Ovary (tissue), 9 donors: ENCODE data around the gene LPAR2. TPM values are rescaled to one million over a fixed set of nuclear protein-coding genes. Genes with fewer than 3 reads are reported as not detected.

ENCODE experiments used
- DNase-seq, 5 donors: peaks; one replicate each; pipeline ENCODE4 v3.0.0-alpha.2; 2019 to 2020
- H3K27ac ChIP-seq, 2 donors: fragments of 200-600 bp; one replicate each; pipeline versions ENCODE4 v1.5.1 to v1.8.0; 2019 to 2022
- H3K27me3 ChIP-seq: fragments of 200-600 bp; one replicate; pipeline ENCODE4 v1.8.0; 2022
- H3K36me3 ChIP-seq: fragments of 200-600 bp; sonication (generic); one replicate; pipeline ENCODE4 v1.5.1; 2019
- H3K4me1 ChIP-seq: one replicate; pipeline ENCODE4 v1.8.1; 2013; ENCODE audit warnings: mild to moderate bottlenecking, moderate library complexity; ENCODE audit not compliant: insufficient read depth
- H3K4me3 ChIP-seq: fragments of 200-600 bp; sonication (generic); one replicate; pipeline ENCODE4 v1.5.1; 2017
- H3K9me3 ChIP-seq, 2 donors: fragments of 200-600 bp in 1 of 2; sonication (generic) in 1 of 2; one replicate each; pipeline versions ENCODE4 v1.5.1 to v1.8.1; 2013 to 2019; ENCODE audit warnings: mild to moderate bottlenecking in 1 of 2, moderate library complexity in 1 of 2
- EP300 ChIP-seq: sonication (generic); formaldehyde crosslinking; IDR thresholded peaks from one replicate; pipeline ENCODE4 v1.6.1; 2017; ENCODE audit warnings: antibody characterized with exemption
- POLR2A ChIP-seq: fragments of 450-650 bp; IDR thresholded peaks from one replicate; pipeline ENCODE4 v1.6.1; 2017; ENCODE audit warnings: antibody characterized with exemption, mild to moderate bottlenecking, moderate library complexity
- WGBS, 3 donors: extraction: QIAGEN DNeasy Blood & Tissue Kit in 1 of 3; methylation state at CpG; one replicate each; pipeline versions ENCODE4 v1.1.5 to v1.1.7; 2013 to 2017; 5-methylcytosine and 5-hydroxymethylcytosine counted together
- intact Hi-C, 4 donors: fragments of 100-400 bp; cut with DNase I; formaldehyde crosslinking; loops; one replicate each; pipeline versions ENCODE4 v1.11.0 to v1.15.1; 2022 to 2023
- polyA plus RNA-seq, 2 donors: library from polyadenylated mRNA; stranded (reverse); fragments of 200-250 nt in 1 of 2; fragments of 350-450 nt in 1 of 2; fragmentation: Illumina TruSeq in 1 of 2; extraction: RNeasy Lipid Tissue Mini Kit (QIAGEN cat#74804) in 1 of 2; gene quantifications; one replicate each; pipeline ENCODE4 v1.2.3, GENCODE V29; 2013 to 2014
- total RNA-seq, 7 donors: library from RNA; depleted of rRNA in 2 of 7; stranded (reverse); fragments of >200 nt in 2 of 7; fragmentation: NEBNext Ultra II Directional in 3 of 7; extraction: Animal tissue kit (Norgen Biotek cat#: 25700) in 3 of 7; gene quantifications; one replicate each; pipeline versions ENCODE4 v1.1.0 to v1.2.4, GENCODE V29; 2016 to 2023
- TF ChIP-seq, protein P1 (sequence below), 3 donors: fragments of 450-650 bp in 2 of 3; fragments of 200-600 bp in 1 of 3; IDR thresholded peaks; one replicate each; pipeline versions ENCODE4 v1.5.1 to v1.8.0; 2016 to 2022; ENCODE audit warnings: antibody characterized with exemption in 3 of 3, mild to moderate bottlenecking in 1 of 3
- donor health status: DM: no; HTN: no; CAD: no; lungs with moderate emphysema.
- donor health status: DM: no; HTN: no; CAD: no.
- donor health status: Bipolar disorder and iron deficiency.
- donor health status: DM: yes; HTN: yes; CAD: no.
- donor health status: DM: no; HTN: no; CAD: no.
- donor health status: DM: yes; HTN: yes; CAD: no.

LPAR2 gene
- total and polyA plus RNA-seq, 9 donors: 3.2 to 17.0 (median 7.3) TPM

DNA sequence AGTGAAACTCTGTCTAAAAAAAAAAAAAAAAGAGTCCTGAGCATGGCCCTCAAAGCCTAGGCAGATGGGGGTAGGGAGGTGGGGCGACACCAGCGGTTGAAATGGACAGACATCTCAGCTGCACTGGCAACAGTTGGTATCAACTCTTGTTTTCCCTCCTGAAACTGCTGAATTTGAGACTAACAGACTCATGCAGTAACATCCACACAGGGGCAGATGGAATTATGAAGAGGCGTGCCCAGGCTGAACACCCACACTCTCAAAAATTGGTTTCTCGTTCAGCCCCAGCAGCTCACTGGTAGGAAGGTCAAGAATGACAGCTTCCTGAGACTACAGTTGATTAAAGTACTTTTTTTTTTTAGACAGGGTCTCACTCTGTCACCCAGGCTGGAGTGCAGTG is 33.6 kb downstream of the LPAR2 start:
- TF ChIP-seq, protein P1, sequence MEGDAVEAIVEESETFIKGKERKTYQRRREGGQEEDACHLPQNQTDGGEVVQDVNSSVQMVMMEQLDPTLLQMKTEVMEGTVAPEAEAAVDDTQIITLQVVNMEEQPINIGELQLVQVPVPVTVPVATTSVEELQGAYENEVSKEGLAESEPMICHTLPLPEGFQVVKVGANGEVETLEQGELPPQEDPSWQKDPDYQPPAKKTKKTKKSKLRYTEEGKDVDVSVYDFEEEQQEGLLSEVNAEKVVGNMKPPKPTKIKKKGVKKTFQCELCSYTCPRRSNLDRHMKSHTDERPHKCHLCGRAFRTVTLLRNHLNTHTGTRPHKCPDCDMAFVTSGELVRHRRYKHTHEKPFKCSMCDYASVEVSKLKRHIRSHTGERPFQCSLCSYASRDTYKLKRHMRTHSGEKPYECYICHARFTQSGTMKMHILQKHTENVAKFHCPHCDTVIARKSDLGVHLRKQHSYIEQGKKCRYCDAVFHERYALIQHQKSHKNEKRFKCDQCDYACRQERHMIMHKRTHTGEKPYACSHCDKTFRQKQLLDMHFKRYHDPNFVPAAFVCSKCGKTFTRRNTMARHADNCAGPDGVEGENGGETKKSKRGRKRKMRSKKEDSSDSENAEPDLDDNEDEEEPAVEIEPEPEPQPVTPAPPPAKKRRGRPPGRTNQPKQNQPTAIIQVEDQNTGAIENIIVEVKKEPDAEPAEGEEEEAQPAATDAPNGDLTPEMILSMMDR (IDR thresholded peaks at IDR 0.05): no peak
- no peak for TF ChIP-seq EP300
- no peak for TF ChIP-seq POLR2A
- WGBS, 3 donors: 91 to 99% (median 94%) methylated on average over 4 of the region's 4 CpGs
- no peak overlapping the region for H3K4me3 ChIP-seq
- intact Hi-C loops: no loop called here
- no peaks in the 10 kb centered on the region for H3K36me3 ChIP-seq
- no peaks in the 10 kb centered on the region for H3K9me3 ChIP-seq
- H3K4me1 ChIP-seq: no peaks in the 10 kb centered on the region
- DNase-seq: no peak
- no peak overlapping the region for H3K27ac ChIP-seq
- no peaks in the 10 kb centered on the region for H3K27me3 ChIP-seq

DNA sequence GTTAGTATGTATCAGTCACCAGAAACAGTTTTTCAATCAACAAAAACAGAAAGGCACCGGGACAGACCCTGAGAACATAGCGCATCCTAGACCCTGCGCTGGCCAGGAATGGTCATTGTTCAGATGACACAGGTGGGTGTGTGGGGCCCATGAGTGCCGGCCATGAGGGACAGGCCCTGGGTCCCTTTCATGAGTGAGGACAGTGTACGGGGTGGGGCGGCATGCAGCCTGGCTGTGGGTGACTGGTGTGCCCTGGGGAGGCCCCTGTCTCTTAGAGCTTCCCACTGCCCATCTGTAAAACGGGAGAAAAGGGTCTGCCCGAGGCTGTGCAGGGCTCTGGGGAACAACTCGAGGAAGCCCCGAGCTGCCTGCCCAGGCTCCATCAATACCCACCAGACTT is 35.3 kb downstream of the LPAR2 start:
- TF ChIP-seq POLR2A: no peak
- H3K4me1 ChIP-seq: no peaks in the 10 kb centered on the region
- no peak overlapping the region for H3K27ac ChIP-seq
- no peaks in the 10 kb centered on the region for H3K27me3 ChIP-seq
- intact Hi-C loops: no loop called here
- no peaks in the 10 kb centered on the region for H3K9me3 ChIP-seq
- DNase-seq: no peak
- H3K4me3 ChIP-seq: no peak overlapping the region
- H3K36me3 ChIP-seq: no peaks in the 10 kb centered on the region
- WGBS, 3 donors: 93 to 98% (median 95%) methylated on average over 10 of the region's 10 CpGs

DNA sequence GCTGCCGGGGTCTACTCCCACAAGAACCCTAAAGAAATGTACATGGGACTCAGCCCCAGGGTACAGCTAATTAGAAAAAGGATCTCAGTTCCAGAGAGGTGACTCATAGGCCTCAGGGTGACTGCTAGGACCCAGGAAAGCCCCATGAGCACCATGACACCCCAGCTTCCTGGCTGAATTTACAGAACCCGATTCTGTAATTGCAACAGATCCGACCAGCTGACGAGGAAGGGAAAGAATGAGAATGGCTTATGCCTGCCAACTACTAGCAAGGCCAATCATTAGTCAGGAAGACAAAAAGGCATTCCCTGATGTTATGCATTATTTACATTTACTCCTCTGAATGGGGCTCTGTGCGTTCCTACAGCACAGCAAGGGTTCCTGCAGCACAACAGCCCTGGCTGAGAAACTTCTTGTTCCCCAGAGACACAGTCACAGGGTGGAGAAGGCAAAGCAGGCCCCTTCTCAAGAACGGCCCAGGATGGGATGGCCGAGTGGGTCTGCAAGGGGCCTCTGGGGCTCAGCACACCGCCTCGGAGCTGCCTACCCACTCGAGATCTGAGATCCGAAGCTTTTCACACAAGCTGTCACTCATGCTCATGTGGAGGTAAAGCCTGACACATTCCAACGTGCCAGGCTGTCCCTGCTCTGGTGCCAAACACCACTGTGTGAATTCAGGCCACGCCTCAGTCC is 36.7 kb downstream of the LPAR2 start:
- Histone ChIP-seq H3K9me3 (no peaks in the 10 kb centered on the region), H3K27me3 (no peaks in the 10 kb centered on the region), H3K4me3 (no peak overlapping the region), H3K36me3 (no peaks in the 10 kb centered on the region), H3K4me1 (no peaks in the 10 kb centered on the region), H3K27ac (no peak overlapping the region)
- intact Hi-C loops: no loop called here
- no peak for DNase-seq
- TF ChIP-seq EP300: no peak
- TF ChIP-seq, protein P1 (IDR thresholded peaks at IDR 0.05): no peak
- no peak for TF ChIP-seq POLR2A
- WGBS, 3 donors: 50 to 61% (median 57%) methylated on average over 13 of the region's 13 CpGs

DNA sequence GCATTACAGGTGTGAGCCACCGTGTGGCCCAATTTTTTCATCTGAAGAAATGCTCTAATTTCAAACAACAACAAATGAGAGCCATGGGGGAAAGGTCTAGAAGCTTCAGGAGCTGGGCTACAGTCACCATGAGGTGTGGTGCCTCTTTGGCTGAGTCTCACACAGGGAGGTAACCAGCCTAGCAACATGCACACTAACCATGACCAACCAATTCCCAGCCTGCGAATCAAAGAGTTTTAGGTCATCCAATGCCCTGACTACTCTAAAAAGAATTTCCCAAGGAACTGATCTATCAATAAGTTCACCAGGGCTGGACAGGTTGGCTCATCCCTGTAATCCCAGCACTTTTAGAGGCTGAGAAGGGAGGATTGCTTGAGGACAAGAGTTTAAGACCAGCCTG is 39.5 kb downstream of the LPAR2 start:
- no peak for DNase-seq
- WGBS, 3 donors: 90 to 95% (median 93%) methylated on average over 2 of the region's 2 CpGs
- Histone ChIP-seq H3K27ac (no peak overlapping the region), H3K4me3 (no peak overlapping the region), H3K36me3 (no peaks in the 10 kb centered on the region), H3K4me1 (no peaks in the 10 kb centered on the region), H3K9me3 (no peaks in the 10 kb centered on the region), H3K27me3 (no peaks in the 10 kb centered on the region)
- intact Hi-C loops: no loop called here
- TF ChIP-seq POLR2A: no peak
- no peak for TF ChIP-seq EP300
- TF ChIP-seq, protein P1 (IDR thresholded peaks at IDR 0.05): no peak

DNA sequence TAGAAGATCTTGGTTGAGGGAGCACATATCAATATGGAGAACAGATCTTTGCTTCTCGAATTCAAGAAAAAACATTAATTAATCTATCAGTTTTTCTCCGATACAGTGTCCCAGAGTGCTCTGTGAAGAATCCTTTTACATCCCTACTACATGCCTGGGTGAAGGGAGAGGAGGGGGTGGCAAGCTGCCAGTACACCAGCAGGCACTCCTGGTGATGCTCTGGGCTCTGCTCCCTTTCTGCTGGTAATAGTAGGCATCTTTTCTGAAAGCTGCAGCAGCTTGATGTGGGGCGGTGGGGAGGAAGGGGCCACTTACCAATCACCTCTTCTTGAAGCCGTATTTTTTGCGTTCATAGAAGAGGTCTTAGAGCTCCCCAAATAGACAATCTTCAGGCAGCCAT is 40.2 kb downstream of the LPAR2 start:
- no peak for DNase-seq
- TF ChIP-seq, protein P1 (IDR thresholded peaks at IDR 0.05): no peak
- TF ChIP-seq POLR2A: no peak
- no peak for TF ChIP-seq EP300
- WGBS, 3 donors: 95% methylated on average over 5 of the region's 5 CpGs
- intact Hi-C loops: no loop called here
- no peaks in the 10 kb centered on the region for H3K27me3 ChIP-seq
- H3K27ac ChIP-seq: no peak overlapping the region
- H3K36me3 ChIP-seq: no peaks in the 10 kb centered on the region
- H3K4me3 ChIP-seq: no peak overlapping the region
- no peaks in the 10 kb centered on the region for H3K9me3 ChIP-seq
- H3K4me1 ChIP-seq: no peaks in the 10 kb centered on the region
